Nephron (organoid): ENCODE data around the gene MET.

Experiments
- H3K27ac Mint-ChIP-seq, 3 experiments: 2 replicates each; pipeline ENCODE4 v1.8.0; 2020; ENCODE audit warnings: mixed read lengths in 3 of 3, mild to moderate bottlenecking in 2 of 3, moderate library complexity in 1 of 3
- H3K27me3 Mint-ChIP-seq: 2 replicates; pipeline ENCODE4 v1.8.0; 2021; ENCODE audit warnings: low read depth, mild to moderate bottlenecking, moderate library complexity, mixed read lengths
- H3K36me3 Mint-ChIP-seq: 2 replicates; pipeline ENCODE4 v1.8.0; 2020; ENCODE audit warnings: low read depth, mixed read lengths
- H3K4me1 Mint-ChIP-seq: 2 replicates; pipeline ENCODE4 v1.8.0; 2020; ENCODE audit warnings: mixed read lengths
- H3K4me3 Mint-ChIP-seq, 3 experiments: 2 replicates each; pipeline ENCODE4 v1.8.0; 2020; ENCODE audit warnings: mild to moderate bottlenecking in 3 of 3, mixed read lengths in 3 of 3, moderate library complexity in 2 of 3
- H3K9me3 Mint-ChIP-seq: 2 replicates; pipeline ENCODE4 v1.8.0; 2020; ENCODE audit warnings: mixed read lengths
- CTCF ChIP-seq, 3 experiments: fragments of 200-600 bp; sonication (generic); IDR thresholded peaks; one replicate each; pipeline ENCODE4 v1.5.0; 2021; ENCODE audit warnings: antibody characterized with exemption in 3 of 3; ENCODE audit not compliant: unreplicated experiment in 3 of 3

The MET gene

GRCh38 chr7:116671681-116672595 is at the start of gene MET:
Gene MET (plus strand): TSS chr7:116672196. CDS start chr7:116699085, 26,889 bp downstream.
- peaks cover 22% of the 10 kb centered on the region for H3K4me1 Mint-ChIP-seq
- H3K27ac Mint-ChIP-seq: peak within 1 kb of the TSS; percentile 71 to 78 (median 72)
- H3K9me3 Mint-ChIP-seq: no peaks in the 10 kb centered on the region
- peaks cover 64% of the 10 kb centered on the region for H3K27me3 Mint-ChIP-seq
- peak; percentile 53 to 60 (median 57) for TF ChIP-seq CTCF (IDR thresholded peaks at IDR 0.05; ENCODE audit: unreplicated experiment in 3 of 3)
- peak within 1 kb of the TSS; percentile 87 to 90 (median 88) for H3K4me3 Mint-ChIP-seq
- H3K36me3 Mint-ChIP-seq: no peaks in the 10 kb centered on the region

GRCh38 chr7:116626886-116627285 is 45.1 kb upstream of the MET start:
- no peak for TF ChIP-seq CTCF (IDR thresholded peaks at IDR 0.05; ENCODE audit: unreplicated experiment in 3 of 3)
- no peaks in the 10 kb centered on the region for H3K36me3 Mint-ChIP-seq
- H3K9me3 Mint-ChIP-seq: peaks cover 2% of the 10 kb centered on the region
- peaks cover 11% of the 10 kb centered on the region for H3K4me1 Mint-ChIP-seq
- H3K27me3 Mint-ChIP-seq: peaks cover 9% of the 10 kb centered on the region
- no peak overlapping the region for H3K27ac Mint-ChIP-seq
- H3K4me3 Mint-ChIP-seq: no peak overlapping the region

GRCh38 chr7:116629051-116629463 is 42.9 kb upstream of the MET start:
- no peak for TF ChIP-seq CTCF (IDR thresholded peaks at IDR 0.05; ENCODE audit: unreplicated experiment in 3 of 3)
- Mint-ChIP-seq H3K4me1 (peaks cover 27% of the 10 kb centered on the region), H3K4me3 (no peak overlapping the region), H3K9me3 (no peaks in the 10 kb centered on the region), H3K36me3 (no peaks in the 10 kb centered on the region), H3K27ac (peak overlapping the region; percentile 92 to 96 (median 94)), H3K27me3 (peaks cover 9% of the 10 kb centered on the region)

GRCh38 chr7:116630357-116630756 is 41.6 kb upstream of the MET start:
- Mint-ChIP-seq H3K4me1 (peaks cover 33% of the 10 kb centered on the region), H3K27ac (peak overlapping the region in 2 of 3 experiments; percentile 90 to 98), H3K4me3 (no peak overlapping the region), H3K27me3 (peaks cover 9% of the 10 kb centered on the region), H3K36me3 (no peaks in the 10 kb centered on the region), H3K9me3 (no peaks in the 10 kb centered on the region)
- TF ChIP-seq CTCF (IDR thresholded peaks at IDR 0.05; ENCODE audit: unreplicated experiment in 3 of 3): no peak

- Mint-ChIP-seq H3K27me3 (peaks cover 4% of the 10 kb centered on the region), H3K27ac (peak overlapping the region; percentile 90 to 98 (median 95)), H3K36me3 (no peaks in the 10 kb centered on the region), H3K9me3 (no peaks in the 10 kb centered on the region), H3K4me3 (peak overlapping the region; percentile 6 to 36 (median 25)), H3K4me1 (peaks cover 33% of the 10 kb centered on the region)
- TF ChIP-seq CTCF (IDR thresholded peaks at IDR 0.05; ENCODE audit: unreplicated experiment in 3 of 3): no peak
These were observed 40.9 kb upstream of the MET start for GRCh38 chr7:116630932-116631671.
